KBM-7 (cell line): ENCODE data around the gene DNAJC18.
A peak's percentile ranks its signal among the peaks of the same experiment; 100 is the strongest.
"Not testable (repeated sequence)": the region's sequence is repeated elsewhere in the genome, so short reads cannot be mapped to it uniquely, and the experiment has no call there.

Experiments used
- DNase-seq: peaks from one replicate; pipeline ENCODE4 v3.0.0-alpha.2; 2015
- in situ Hi-C: fragments of 300-500 bp; cut with MboI; formaldehyde crosslinking; loops from 2 replicates; pipeline ENCODE4 v1.14.3; 2020; ENCODE audit warnings: low sequenced_read_pairs, low pct_unique_long_range_greater_than_20kb, mixed read lengths

Gene DNAJC18

DNA sequence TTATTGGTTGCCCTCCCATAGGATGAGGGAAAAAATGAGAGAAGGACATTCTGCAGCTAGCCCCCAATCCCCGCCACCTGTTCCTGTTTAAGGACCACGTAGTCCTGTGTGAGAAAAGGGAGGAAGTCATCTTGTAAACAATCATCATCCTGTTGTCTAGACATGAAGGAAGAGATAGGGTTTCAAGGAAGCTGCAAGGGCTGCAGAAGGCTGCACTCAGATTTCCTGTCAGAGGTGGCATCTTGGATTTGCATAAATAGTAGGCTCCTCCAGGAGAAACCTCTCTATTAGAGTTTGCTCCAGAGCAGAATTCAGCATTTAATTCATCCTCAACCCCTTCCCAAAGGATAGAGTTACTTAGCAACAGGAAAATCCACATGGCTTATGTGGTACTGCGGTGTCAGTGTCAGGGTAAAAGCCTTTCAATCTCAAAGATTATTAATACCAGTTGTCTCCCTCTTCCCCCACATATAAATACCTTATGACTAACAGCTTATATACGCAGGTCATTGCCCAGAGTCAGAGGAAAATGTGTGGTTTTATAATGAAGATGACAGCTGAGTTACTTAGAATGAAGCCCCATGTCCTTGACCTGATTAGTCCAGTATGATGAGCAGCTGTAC is 4.6 kb upstream of the DNAJC18 start:
- in situ Hi-C loops: no loop called here
- peak; percentile 42 for DNase-seq

DNA sequence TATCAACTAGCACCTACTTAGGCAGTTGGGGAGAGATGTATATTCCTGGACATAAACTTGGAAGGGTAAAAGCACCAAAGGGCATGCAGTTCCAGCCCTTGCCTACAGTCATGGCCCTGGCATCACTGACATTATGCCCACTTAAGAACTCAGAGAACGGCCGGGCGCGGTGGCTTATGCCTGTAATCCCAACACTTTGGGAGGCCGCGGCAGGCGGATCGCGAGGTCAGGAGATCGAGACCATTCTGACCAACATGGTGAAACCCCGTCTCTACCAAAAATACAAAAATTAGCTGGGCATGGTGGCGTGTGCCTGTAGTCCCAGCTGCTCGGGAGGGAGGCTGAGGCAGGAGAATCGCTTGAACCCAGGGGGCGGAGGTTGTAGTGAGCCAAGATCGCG is 1.1 kb upstream of the DNAJC18 start:
- in situ Hi-C loops, DNase-seq: not testable (repeated sequence)

- DNase-seq: no peak
- in situ Hi-C loops: no loop called here
These were observed 665 bp downstream of the DNAJC18 start for GRCh38 chr5:139438707-139439012.

DNA sequence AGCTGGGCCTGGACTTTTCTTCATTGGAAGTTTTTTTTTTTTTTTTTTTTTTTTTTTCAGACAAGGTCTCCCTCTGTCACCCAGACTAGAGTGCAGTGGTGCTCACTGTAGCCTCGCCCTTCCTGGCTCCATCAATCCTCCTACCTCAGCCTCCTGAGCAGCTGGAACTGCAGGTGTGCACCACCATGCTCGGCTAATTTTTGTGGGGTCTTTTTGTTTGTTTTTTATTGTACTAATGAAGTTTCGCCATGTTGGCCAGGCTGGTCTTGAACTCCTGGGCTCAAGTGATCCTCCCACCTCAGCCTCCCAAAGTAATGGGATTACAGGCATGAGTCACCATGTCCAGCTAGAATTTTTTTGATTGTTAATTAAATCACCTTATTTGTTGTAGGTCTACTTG is 3.6 kb downstream of the DNAJC18 start:
- in situ Hi-C loops: no loop called here
- DNase-seq: no peak

DNA sequence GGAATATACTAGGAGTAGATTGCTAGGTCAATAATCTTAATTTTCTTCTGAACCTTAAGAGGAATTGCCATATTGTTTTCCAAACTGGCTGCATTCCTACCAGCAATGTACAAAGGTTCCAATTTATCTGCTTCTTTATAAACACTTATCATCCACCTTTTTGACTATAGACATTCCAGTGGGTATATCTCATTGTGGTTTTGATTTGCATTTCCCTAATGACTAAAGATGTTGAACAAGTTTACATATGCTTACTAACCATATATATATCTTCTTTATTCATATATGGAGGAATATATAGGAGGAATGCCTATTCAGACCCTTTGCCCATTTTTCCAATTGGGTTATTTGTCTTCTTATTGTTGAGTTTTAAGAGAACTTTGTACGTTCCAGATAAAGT is 7.6 kb downstream of the DNAJC18 start:
- in situ Hi-C loops: no loop called here
- DNase-seq: no peak

DNA sequence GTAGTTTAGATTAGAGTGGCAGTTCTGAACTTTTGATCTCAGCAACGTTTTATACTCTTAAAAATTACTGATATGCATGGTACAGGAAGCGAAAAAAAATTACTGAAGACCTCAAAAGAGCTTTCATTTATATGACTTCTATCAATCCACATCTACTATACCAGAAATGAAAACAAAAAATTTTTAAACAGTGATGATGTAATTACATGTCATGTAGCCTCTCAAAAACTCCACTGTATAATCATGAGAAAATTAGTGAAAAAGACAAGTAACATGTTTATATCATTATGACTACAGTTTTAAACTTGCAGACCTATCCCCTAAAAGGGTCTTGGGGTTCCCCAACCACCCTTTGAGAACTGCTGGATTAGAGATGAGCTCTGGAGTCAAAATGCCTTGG is 9.3 kb downstream of the DNAJC18 start:
- no peak for DNase-seq
- in situ Hi-C loops: no loop called here

GRCh38 chr5:139426203-139426885 is 13.0 kb downstream of the DNAJC18 start:
- in situ Hi-C loops: loop anchor here (10.0 kb wide), 1 partner anchor 48 kb away; the partner anchor contains the start of gene SMIM33
- DNase-seq: no peak

DNA sequence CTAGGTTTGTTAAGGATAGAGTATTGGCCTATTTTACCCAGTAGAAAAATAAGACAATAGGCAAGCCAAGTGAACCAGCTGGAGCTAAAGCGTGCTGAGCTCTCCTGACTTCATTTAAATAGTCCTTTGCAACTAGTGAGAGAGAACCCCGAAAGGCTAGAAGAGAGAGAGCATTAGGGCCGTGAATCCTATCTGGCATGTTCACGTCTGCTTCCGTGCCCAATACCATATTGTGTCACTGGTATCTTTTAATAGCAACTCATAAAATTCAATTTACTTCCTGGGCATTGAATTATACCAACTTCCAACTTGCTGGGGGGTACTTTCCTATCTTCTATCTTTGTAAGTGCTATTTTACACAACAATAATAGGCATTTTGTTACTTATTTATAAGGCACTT is 13.8 kb downstream of the DNAJC18 start:
- in situ Hi-C loops: loop anchor here (10.0 kb wide), 1 partner anchor 49 kb away; the partner anchor contains the start of gene SMIM33

GRCh38 chr5:139422307-139422893 is 16.9 kb downstream of the DNAJC18 start:
- in situ Hi-C loops: loop anchor here (10.0 kb wide), 1 partner anchor 52 kb away; the partner anchor contains the start of gene SMIM33

More for the DNA sequence above, 13.8 kb downstream of the DNAJC18 start:
- no peak for DNase-seq

DNA sequence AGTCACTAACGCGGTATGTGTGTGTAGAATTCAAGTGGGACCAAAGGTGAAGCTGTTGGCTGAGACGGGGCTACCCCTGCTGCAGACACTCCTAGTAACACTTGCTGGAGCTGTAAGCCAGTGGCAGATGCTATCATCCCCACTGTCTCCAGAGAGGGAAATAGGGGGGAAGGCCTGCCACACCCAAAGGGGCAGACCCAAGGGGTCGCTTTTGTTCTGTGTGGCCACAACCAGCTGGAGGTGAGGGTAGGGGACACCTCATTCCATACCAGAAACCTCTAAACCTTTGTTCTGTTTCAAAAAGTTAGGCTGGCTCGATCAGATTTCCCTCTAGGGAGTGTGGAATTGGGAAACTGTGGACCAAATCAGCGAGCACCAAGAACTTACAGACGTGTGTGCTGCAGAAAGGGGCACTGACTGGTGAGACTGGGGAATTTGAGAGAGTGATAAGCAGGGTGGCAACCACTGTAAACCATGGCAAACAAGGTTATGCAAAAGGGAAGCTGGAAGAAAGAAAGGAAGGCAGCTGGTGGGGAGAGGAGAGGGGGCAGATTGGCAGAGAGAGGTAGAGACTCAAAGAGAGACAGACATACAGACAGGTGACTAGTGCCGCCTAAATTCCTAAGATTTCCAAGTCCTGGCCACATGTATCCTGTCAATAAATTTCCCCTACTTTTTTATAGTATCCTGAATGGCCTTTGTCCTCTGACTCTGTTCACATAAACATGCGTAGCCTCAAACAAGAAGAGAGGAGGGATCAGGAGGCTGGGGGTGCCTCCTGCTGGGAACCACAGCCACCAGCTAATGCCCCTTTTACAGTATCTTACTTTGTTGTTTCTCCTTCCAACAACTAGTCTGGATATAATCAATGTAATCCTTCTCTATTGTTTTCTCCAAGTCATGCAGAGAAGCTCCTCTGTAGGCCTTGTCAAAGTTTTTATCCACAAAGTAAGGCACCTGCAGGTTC is 19.8 kb downstream of the DNAJC18 start:
- in situ Hi-C loops: loop anchor here (10.0 kb wide), 1 partner anchor 55 kb away; the partner anchor contains the start of gene SMIM33
- DNase-seq: no peak

More at GRCh38 chr5:139422307-139422893, 16.9 kb downstream of the DNAJC18 start:
- DNase-seq: peak; percentile 89

- DNase-seq: no peak
- in situ Hi-C loops: no loop called here
These were observed 20.5 kb downstream of the DNAJC18 start for GRCh38 chr5:139418793-139419192.

DNA sequence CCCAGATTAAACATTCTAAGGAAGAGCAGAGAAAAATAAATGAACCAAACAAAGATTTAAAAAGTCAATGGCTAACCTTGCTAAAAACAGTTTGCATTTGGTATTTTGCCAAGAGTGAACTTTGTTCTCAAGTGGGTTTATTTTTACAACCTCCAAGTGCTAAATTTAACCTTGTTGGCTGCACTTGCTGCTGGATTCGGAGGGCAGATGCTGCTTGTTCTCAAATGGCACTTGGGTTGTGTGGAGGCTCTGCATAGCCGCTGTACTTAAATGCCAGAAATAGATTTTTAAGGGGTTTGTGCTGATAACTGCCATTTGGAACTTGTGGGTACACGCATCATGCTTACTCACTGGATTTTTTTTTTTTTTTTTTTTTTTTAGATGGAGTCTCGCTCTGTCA is 22.1 kb downstream of the DNAJC18 start:
- in situ Hi-C loops: no loop called here
- peak; percentile 53 for DNase-seq

DNA sequence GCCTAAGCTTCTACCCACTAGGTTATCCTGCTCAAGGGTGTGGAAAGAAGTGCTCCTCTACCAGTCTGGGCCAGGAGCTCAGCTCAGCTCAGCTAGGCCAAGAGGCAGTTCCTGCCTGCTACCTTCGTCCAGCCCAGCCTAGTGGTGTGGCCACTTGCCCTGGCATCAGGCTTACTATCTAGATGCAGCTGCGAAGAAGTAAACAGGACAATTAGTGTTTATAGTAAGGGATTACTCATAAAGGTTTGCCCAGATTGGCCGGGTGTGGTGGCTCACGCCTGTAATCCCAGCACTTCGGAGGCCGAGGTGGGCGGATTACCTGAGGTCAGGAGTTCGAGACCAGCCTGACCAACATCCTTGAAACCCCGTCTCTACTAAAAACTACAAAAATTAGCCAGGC is 22.7 kb downstream of the DNAJC18 start:
- in situ Hi-C loops: no loop called here
- no peak for DNase-seq

DNA sequence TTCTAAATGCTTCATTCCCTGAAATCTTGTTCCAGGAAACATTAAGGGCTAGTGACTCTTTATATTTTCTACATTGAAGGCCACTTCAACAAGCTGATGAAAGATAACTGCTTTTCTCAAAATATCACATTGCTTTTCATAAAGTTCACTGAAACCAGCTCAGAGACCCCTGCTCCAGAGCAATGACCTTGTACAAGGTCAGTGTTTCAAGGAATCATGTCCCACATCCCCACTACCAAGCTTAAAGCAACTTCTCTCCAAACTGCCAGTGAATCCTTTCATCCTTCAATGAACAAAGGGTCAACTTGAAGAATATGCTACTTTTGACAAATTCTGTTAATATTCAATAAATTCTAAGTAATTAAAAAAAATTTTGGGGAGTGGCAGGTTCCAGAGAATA is 23.5 kb downstream of the DNAJC18 start:
- DNase-seq: no peak
- in situ Hi-C loops: no loop called here

GRCh38 chr5:139415221-139415861 is 24.0 kb downstream of the DNAJC18 start:
- DNase-seq: no peak
- in situ Hi-C loops: no loop called here

- in situ Hi-C loops: no loop called here
- no peak for DNase-seq
These were observed 24.7 kb downstream of the DNAJC18 start for GRCh38 chr5:139414581-139415130.

- DNase-seq: no peak
- in situ Hi-C loops: no loop called here
These were observed 25.4 kb downstream of the DNAJC18 start for GRCh38 chr5:139413963-139414362.

GRCh38 chr5:139413153-139413552 is 26.2 kb downstream of the DNAJC18 start:
- no peak for DNase-seq
- in situ Hi-C loops: no loop called here
